GM12865 (cell line): ENCODE data around the gene PRPSAP1.

Experiments used
- DNase-seq: peaks from one replicate; pipeline ENCODE4 v3.0.0; 2010; ENCODE audit warnings: low read depth
- H3K4me3 ChIP-seq: 2 replicates; pipeline ENCODE4 v1.5.1; 2011; ENCODE audit warnings: mild to moderate bottlenecking, low read depth, low read length, control low read depth
- TF ChIP-seq, protein P1 (sequence below): IDR thresholded peaks from 2 replicates; pipeline ENCODE4 v1.5.1; 2011; ENCODE audit warnings: low read length, control low read depth, low read depth, inconsistent platforms; ENCODE audit not compliant: insufficient read depth; ENCODE audit errors: missing control alignments

The PRPSAP1 gene

DNA sequence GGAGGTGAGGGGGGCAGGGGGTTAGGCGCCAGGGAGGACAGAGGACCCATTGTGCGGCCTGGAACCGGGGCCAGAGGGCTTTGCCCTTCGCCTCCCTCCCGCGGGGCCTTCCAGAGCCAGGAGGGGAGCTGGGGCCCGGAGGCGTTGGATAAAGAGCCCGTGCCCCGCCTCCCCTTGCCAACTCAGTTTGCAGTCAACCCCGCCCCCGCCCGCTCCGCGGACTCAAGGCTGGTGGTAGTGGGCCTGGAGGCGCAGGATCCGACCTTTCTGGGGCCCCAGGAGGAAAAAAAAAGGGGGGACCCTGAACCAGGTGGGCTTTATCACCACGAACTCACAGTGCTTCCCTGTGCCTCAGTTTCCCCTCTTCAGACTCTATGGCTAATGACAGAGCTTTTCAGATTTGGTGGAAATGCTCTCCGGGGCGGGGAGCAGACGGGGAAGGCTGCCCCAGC, 28.7 kb upstream of the PRPSAP1 start:
- TF ChIP-seq, protein P1, sequence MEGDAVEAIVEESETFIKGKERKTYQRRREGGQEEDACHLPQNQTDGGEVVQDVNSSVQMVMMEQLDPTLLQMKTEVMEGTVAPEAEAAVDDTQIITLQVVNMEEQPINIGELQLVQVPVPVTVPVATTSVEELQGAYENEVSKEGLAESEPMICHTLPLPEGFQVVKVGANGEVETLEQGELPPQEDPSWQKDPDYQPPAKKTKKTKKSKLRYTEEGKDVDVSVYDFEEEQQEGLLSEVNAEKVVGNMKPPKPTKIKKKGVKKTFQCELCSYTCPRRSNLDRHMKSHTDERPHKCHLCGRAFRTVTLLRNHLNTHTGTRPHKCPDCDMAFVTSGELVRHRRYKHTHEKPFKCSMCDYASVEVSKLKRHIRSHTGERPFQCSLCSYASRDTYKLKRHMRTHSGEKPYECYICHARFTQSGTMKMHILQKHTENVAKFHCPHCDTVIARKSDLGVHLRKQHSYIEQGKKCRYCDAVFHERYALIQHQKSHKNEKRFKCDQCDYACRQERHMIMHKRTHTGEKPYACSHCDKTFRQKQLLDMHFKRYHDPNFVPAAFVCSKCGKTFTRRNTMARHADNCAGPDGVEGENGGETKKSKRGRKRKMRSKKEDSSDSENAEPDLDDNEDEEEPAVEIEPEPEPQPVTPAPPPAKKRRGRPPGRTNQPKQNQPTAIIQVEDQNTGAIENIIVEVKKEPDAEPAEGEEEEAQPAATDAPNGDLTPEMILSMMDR, result no peak
- no peak for DNase-seq
- peak overlapping the region; percentile 74 for H3K4me3 ChIP-seq

DNA sequence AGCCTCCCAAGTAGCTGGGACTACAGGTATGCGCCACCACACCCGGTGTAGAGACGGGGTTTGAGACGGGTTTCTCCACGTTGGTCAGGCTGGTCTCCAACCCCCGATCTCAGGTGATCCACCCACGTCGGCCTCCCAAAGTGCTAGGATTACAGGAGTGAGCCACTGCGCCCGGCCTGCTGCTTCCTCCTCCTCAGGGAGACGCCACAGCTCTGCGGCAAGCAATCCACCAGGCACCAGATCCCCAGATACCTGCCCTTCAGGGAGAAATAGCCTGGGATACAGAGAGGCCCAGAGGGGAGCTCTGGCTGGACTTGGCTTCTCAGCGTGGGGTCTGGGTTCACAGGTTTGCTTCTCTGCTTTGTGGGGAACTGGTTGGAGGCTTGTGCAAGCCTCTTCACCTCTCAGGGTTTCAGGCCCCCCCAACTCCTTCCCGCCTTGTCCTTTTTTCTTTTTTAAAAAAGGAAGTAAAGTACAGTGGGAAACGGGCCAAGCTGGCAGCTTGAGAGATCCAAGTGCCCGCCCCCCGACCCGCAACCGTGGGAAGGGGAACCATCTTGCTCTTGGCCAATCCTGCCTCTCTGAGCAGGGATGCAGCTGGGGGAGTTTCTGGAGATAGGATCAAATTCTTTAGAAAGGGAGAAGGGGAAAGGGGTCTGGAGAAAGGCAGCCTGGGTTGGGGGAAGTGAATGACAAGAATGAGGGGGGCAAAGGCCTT, 28.1 kb upstream of the PRPSAP1 start:
- H3K4me3 ChIP-seq, result no peak overlapping the region
- TF ChIP-seq, protein P1, result no peak

DNA sequence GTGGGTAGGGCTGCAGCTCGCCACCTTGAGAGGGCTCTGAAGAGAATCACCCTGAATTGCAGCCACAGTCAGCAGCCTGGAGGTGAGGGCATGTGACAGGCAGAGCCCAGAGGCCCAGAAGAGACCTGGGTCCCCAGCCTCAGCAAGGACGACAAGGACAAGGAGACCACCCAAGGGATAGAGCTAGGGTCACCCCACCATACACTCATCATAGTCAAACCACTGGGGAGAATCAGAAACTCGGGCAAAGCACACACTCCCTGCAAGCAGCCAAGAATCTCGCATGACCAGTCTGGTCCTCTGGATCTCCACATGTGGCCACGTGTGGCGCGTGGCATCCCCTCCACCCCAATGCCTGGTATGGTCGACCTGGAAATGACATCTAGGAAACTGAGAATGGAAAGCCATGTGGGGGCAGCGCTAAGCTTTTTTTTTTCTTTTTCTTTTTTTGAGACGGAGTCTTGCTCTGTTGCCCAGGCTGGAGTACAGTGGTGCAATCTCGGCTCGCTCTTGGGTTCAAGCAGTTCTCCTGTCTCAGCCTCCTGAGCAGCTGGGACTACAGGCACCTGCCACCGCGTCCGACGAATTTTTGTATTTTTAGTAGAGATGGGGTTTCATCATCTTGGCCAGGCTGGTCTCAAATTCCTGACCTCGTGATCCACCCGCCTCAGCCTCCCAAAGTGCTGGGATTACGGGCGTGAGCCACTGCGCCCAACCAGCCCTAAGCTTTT, 26.1 kb upstream of the PRPSAP1 start:
- no peak overlapping the region for H3K4me3 ChIP-seq
- DNase-seq, result no peak
- TF ChIP-seq, protein P1, result no peak

More for the DNA sequence above, 28.1 kb upstream of the PRPSAP1 start:
- DNase-seq, result no peak

DNA sequence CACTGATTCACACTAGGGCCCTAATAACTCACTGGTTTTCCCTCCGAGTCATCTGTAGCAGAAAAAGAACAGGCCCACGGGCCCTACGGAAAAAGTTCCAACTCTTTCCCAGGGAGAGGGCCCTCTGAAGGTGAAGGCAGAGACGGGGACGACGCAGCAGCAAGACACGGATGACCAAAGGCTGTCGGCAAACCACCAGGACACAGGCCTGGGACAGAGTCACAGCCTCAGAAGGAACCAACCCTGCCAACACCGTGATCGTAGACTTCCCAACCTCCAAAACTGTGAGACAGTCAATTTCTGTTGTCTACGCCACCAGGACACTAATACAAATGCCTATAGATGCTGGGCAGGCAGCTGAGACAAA, 25.5 kb upstream of the PRPSAP1 start:
- no peak for DNase-seq
- TF ChIP-seq, protein P1, result no peak
- H3K4me3 ChIP-seq, result no peak overlapping the region

DNA sequence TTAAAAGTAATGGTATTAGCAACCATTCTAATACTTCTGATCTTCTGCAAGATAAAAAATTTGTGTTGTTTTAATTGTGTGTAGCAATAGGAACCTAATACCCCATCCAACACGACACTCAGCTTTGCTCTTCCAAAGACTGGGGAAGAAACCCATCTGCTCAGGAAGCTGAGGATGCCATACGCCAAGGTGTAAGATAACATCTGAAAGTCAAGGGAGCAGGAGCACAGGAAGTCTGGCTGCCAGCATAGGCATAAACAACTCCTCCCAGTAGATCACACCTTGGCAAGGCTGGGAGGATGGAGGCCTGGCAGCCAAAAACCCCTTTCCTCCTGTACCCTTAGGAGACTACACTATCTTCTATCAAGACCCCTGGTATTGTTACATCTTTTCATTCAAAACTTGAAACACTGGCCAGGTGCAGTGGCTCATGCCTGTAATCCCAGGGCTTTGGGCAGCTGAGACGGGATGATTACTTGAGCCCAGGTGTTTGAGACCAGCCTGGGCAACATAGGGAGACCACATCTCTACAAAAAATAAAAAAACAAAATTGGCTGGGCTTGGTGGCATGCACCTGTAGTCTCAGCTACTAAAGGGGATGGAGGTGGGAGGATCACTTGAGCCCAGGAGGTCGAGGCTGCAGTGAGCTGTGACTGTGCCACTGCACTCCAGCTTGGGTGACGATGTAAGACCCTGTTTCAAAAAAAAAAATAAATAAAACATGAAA, 25.0 kb upstream of the PRPSAP1 start:
- H3K4me3 ChIP-seq, result no peak overlapping the region
- DNase-seq, result no peak
- TF ChIP-seq, protein P1, result no peak

DNA sequence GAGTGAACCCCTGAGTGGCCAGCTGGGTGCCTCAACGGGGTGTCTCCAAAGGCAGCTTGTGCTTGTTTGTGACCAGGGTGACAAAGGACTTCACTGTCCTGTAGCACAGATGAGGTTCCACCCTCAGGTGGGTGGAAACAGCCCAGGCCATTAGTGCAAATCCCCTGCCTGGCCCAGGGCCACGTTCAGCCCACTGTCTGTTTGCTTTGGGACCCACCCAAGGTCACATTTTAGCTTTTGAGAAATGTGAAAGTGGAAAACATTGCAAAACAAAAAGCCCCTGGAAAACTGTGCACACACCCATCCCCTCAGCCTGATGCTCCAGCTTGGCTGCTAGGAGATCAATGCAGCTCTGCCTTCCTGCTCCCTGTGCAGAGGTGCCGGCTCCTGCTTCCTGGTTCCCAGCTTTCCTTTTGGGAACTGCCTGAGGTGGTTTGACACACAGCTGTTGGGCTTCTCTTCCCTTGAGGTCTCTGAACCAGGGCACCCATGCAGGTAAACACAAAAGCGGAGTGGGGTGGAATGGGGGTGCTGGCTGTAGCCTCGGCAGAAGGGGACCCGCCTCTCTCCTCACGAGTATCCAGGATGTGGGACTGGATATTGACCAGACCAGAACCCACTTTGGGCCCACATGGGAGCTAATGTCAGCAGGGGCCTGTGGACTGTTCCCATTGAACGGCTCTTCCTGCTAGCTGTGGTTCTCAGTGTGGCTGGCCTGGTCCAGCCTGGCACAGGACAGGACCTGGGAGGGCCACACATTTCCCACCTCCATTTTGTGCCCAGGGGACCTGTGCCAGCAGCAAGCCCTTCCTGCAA, 22.8 kb upstream of the PRPSAP1 start:
- no peak for DNase-seq
- H3K4me3 ChIP-seq, result no peak overlapping the region
- TF ChIP-seq, protein P1, result no peak
